ENCODE measurements around the gene SLC16A5. TPM values are rescaled to one million over a fixed set of nuclear protein-coding genes. Genes with fewer than 3 reads are reported as not detected.

SLC16A5 gene
- total RNA-seq, 4 donors from 2014 or later: 1.5 to 7.9 (median 6.9) TPM

DNA sequence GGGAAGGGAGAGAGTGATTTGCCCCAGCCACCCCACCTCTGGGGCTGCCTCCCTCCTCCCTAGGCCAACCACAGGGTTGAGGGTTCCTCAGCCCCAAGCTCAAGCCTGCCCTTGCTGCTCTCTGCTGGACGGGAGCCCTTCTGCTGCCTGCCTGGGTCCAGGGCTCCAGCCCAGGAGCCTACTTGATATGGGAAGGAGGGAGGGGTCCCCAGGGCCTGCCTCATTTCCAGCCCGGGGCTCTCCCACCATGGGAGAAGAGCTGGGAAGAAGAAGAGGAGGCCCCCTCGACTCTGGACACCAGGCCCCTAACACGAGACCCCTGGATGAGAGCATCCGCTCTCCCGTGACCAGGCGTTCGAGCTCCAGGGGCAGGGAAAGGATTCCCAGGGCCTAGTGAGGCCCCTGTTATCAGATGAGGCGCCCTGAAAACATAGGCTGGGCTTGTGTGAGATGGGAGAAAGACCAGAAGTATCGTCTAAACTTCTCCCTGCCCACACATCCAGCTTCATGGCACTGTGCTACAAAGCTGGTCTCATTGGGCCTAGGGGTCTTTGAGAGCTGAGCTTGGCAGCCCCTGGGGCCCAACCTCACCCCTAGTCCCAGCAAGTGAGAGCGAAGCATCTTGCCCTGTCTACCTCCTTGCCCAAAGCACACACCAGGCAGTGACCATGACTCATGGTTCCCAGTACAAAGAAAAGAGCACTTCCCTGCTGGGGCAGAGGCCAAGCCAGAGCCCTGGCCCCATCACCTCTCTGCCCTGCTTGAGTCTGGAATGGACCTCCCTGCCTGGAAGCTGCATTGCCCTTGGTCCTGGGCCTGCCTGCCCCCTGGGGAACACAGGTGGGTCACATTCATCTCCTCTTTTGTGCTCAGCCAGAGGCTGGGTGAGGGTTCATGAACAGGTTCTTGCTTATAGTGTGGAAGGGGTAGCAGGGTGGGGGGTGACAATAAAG, 987 bp downstream of the SLC16A5 start:
- intact Hi-C loops (cut with DNase I; ENCODE audit: low total_unique reads): no loop called here
- Histone ChIP-seq H3K36me3 (no peaks in the 10 kb centered on the region), H3K27me3 (no peaks in the 10 kb centered on the region), H3K9me3 (no peaks in the 10 kb centered on the region), H3K4me1 (peaks cover 24 to 34% of the 10 kb centered on the region in 2 donors), H3K4me3 (peak overlapping the region; percentile 63 to 77 (median 70)), H3K27ac (peak overlapping the region; percentile 77 to 90 (median 84))
- ATAC-seq (peak; percentile 27 to 33), DNase-seq (no peak)
- TF ChIP-seq, protein P1, sequence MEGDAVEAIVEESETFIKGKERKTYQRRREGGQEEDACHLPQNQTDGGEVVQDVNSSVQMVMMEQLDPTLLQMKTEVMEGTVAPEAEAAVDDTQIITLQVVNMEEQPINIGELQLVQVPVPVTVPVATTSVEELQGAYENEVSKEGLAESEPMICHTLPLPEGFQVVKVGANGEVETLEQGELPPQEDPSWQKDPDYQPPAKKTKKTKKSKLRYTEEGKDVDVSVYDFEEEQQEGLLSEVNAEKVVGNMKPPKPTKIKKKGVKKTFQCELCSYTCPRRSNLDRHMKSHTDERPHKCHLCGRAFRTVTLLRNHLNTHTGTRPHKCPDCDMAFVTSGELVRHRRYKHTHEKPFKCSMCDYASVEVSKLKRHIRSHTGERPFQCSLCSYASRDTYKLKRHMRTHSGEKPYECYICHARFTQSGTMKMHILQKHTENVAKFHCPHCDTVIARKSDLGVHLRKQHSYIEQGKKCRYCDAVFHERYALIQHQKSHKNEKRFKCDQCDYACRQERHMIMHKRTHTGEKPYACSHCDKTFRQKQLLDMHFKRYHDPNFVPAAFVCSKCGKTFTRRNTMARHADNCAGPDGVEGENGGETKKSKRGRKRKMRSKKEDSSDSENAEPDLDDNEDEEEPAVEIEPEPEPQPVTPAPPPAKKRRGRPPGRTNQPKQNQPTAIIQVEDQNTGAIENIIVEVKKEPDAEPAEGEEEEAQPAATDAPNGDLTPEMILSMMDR (IDR thresholded peaks at IDR 0.05 in 4 of 5, conservative IDR thresholded peaks at IDR 0.05 in 1 of 5): no peak
- TF ChIP-seq POLR2A (IDR thresholded peaks at IDR 0.05): no peak
- in situ Hi-C loops (cut with MboI; ENCODE audit: low sequenced_read_pairs in 4 of 4): no loop called here

DNA sequence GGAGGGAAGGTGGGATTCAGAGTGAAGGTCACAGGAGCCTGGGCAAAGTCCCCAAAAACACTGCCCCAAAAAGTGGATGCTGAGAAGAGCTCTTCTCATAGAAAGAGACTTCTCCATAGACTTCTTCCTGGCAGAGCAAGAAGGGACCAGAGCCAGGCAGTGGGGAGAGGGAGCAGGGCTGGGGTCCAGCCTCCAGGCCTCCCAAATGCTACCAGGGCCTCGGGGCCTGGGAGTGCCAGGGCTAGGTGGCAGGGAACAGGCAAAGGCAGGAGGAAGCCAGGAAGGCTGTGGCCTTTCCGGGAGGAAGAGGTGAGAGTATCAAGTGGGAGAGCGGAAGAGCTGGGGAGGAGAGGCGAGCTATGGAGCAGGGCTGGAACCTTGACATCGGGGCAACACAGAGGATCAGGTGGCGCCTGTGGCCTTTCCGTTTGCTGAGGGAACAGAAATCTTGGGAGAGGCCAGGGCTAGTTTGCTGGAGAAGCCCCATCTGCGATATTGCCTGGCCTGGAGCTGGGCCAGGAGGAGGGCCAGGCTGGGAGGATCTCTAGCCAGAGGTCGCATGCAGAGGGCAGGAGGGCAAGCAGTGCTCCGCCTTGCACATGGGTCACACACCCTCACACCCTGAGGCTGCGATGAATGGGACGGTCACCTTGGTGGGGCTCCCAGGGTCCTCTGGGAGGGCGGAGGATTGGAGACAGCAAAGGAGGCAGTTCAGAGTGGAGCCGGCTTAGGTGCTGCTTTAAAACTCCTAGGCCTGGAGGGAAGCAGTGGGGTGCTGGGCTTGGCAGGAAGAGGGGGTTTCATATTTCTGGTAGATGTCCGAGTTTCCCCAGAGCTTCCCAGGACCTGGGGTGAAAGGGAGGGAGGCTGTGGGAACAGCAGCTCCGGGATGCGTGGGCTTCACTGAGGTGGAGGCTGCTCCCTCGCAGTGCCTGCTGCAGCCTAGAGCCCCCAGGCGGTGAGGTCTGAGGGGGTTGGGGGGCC, 3.4 kb downstream of the SLC16A5 start:
- in situ Hi-C loops (cut with MboI; ENCODE audit: low sequenced_read_pairs in 4 of 4): no loop called here
- H3K4me3 ChIP-seq: no peak overlapping the region
- DNase-seq: peak in 1 of 2 donors; percentile 36

DNA sequence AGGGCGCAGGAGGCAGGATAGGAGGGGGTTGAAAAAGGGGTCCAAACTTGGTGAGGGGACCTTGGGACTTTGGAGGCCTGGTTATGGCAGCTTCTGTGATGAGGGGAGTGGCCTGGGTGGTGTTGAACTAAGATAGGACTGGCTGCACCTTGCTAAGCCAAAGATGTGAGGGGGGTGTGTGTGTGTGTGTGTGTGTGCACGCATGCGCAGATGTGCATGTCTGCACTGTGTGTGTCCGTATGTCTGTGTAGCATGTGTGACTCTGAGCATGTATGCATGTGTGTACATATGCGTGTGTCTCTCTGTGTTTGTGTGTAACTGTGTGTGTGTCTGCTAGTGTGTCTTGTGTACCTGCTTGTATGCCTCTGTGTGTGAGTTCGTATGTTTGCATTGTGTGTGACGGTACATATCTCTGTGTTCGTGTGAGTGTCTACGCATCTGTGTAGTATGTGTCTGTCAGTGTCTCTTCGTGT, 4.1 kb downstream of the SLC16A5 start:
- Histone ChIP-seq H3K4me1 (peaks cover 32 to 40% of the 10 kb centered on the region in 2 donors), H3K4me3 (no peak overlapping the region), H3K36me3 (no peaks in the 10 kb centered on the region), H3K27me3 (no peaks in the 10 kb centered on the region), H3K27ac (peak overlapping the region in 2 of 4 donors; percentile 35 to 79), H3K9me3 (no peaks in the 10 kb centered on the region)
- ATAC-seq: no peak
- TF ChIP-seq POLR2A (IDR thresholded peaks at IDR 0.05): no peak
- TF ChIP-seq, protein P1 (IDR thresholded peaks at IDR 0.05 in 4 of 5, conservative IDR thresholded peaks at IDR 0.05 in 1 of 5): no peak
- in situ Hi-C loops (cut with MboI; ENCODE audit: low sequenced_read_pairs in 4 of 4): no loop called here
- intact Hi-C loops (cut with DNase I; ENCODE audit: low total_unique reads): no loop called here
- DNase-seq: no peak

More for the DNA sequence above, 3.4 kb downstream of the SLC16A5 start:
- Histone ChIP-seq H3K27me3 (no peaks in the 10 kb centered on the region), H3K36me3 (no peaks in the 10 kb centered on the region), H3K27ac (peak overlapping the region; percentile 35 to 79 (median 50)), H3K4me1 (peaks cover 29 to 38% of the 10 kb centered on the region in 2 donors), H3K9me3 (no peaks in the 10 kb centered on the region)
- ATAC-seq: peak in 1 of 2 donors; percentile 26
- intact Hi-C loops (cut with DNase I; ENCODE audit: low total_unique reads): no loop called here
- TF ChIP-seq, protein P1 (IDR thresholded peaks at IDR 0.05 in 4 of 5, conservative IDR thresholded peaks at IDR 0.05 in 1 of 5): no peak
- TF ChIP-seq POLR2A (IDR thresholded peaks at IDR 0.05): no peak

DNA sequence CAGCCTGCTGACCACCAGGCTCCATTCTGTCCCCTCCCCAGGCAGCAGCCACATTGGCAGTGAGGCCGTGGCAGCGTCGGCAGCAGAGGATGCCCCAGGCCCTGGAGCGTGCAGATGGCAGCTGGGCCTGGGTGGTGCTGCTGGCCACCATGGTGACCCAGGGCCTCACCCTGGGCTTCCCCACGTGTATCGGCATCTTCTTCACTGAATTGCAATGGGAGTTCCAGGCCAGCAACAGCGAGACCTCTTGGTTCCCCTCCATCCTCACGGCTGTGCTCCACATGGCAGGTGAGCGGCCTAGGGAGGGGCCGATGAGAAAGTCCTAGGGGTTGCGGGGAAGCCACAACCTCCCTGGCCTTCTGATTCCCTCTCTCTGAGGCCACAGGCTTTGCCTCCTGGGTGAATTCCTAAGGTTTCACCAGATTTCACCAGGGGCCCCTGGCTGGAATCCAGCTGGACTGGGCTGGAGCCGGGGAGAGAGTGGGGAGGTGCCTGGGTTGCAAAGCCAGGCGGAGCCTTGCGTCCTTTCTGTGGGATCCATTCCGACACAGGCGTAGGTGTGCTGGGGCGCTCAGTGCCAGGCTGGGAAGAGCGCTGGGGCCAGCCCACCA, 5.9 kb downstream of the SLC16A5 start:
- no peaks in the 10 kb centered on the region for H3K36me3 ChIP-seq
- ATAC-seq (no peak), DNase-seq (no peak)
- no peaks in the 10 kb centered on the region for H3K27me3 ChIP-seq
- H3K4me3 ChIP-seq: no peak overlapping the region
- in situ Hi-C loops (cut with MboI; ENCODE audit: low sequenced_read_pairs in 4 of 4) (no loop called here), intact Hi-C loops (cut with DNase I; ENCODE audit: low total_unique reads) (no loop called here)
- peaks cover 21 to 26% of the 10 kb centered on the region in 2 donors for H3K4me1 ChIP-seq
- no peak overlapping the region for H3K27ac ChIP-seq
- no peaks in the 10 kb centered on the region for H3K9me3 ChIP-seq
- no peak for TF ChIP-seq POLR2A (IDR thresholded peaks at IDR 0.05)
- TF ChIP-seq, protein P1 (IDR thresholded peaks at IDR 0.05 in 4 of 5, conservative IDR thresholded peaks at IDR 0.05 in 1 of 5): no peak
